Activated gamma-delta T cell treated with anti-CD3 and anti-CD28 coated beads, Interleukin-2, amount 50 U/mL, for 16 hours (primary cell): ENCODE measurements around the gene TMBIM1.

Experiments used
- DNase-seq: peaks from one replicate; pipeline ENCODE4 v3.0.0-alpha.2; 2020; ENCODE audit warnings: low read depth

The TMBIM1 gene

DNA sequence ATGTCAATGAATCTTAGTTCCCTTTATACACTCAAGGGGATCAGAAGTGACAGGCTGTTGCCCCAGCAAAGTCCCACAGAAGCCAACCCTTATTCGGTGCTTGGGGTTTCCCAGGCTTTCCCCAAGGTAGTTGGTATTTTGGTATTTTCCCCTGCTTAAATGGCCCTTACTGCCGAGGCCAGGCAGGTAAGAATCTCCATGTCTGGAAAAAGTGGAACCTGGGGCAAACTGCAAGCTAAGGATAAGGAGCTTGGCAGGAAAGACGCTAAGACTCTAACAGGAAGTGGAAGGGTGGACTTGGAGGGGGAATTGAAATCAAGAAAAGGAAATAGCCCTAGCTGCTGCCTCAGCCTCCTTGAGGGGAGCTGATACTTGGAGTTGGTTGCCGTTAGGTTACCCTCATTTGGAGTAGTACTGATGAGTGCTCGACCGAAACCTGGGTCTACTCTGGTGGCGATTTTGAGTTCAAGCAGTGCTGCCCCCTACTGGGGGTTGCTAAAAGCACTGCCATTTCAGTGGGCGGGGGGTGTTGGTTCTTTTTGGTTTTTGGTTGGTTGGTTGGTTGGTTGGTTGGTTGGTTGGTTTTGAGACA, 34.8 kb downstream of the TMBIM1 start:
- peak; percentile 55 for DNase-seq

- DNase-seq: no peak
Observed at GRCh38 chr2:218256612-218257350, 35.5 kb downstream of the TMBIM1 start.

GRCh38 chr2:218255446-218255845, 36.9 kb downstream of the TMBIM1 start:
- DNase-seq: no peak

DNA sequence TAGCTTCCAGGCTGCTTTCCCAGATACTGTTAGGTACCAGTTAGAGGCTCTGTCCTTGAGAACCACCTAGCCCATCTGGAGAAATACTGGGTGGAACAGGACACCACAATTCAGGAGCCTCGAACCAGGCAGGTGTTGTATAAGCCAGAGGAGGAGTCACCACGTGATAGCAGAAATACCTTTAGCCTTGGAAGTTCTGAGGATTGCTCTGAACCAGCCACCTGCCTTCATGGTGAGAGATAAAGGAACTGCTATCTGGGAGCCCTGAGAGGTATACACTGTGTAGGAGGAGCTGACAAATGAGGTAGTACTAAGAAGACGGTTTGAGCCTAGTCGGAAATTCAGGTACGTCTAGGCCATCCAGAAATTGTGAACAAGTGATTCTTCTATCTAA, 39.1 kb downstream of the TMBIM1 start:
- no peak for DNase-seq

- no peak for DNase-seq
Observed at GRCh38 chr2:218252509-218253231, 39.6 kb downstream of the TMBIM1 start.

DNA sequence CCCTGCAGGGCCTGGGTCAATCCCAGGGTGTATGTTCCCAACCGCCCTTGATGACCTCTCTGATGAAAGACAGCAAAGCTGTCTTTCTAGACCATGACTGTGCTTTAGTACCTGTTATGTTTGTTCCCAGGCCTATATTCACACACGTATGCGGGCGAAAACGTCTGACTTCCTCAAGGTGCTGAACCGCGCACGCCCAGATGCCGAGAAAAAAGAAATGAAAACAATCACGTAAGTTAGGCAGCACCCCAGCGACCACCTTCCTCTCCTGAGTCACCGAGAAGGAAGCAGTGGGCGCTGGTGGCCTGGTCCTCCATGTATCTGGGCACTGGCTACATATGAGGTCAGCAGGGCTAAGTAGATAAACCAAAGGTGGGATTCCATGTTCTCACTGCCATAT, 42.6 kb downstream of the TMBIM1 start:
- DNase-seq: no peak

GRCh38 chr2:218245214-218245613, 47.1 kb downstream of the TMBIM1 start:
- no peak for DNase-seq

- no peak for DNase-seq
Observed at GRCh38 chr2:218244665-218245064, 47.6 kb downstream of the TMBIM1 start.

DNA sequence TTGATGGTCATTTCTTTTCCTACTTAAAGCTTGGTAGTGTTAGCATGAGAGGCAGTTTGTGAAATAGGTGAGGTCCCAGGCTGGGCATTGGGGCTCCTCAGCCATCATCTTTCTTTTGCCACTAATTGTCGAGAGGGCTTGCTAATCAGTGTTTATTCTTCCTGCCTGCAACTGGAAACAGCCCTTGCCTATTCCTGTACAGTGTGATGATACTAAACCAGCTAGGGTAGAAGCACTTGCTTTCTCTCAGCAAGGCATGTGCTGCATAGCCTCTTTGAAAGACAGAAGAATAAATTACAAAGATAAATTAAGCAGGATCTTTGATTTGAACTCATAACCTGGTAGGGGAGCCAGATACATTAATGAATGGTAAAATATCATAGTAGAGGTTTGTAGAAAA, 48.1 kb downstream of the TMBIM1 start:
- DNase-seq: no peak

GRCh38 chr2:218238887-218239286, 53.4 kb downstream of the TMBIM1 start:
- DNase-seq: no peak

- no peak for DNase-seq
Observed at GRCh38 chr2:218236829-218237228, 55.5 kb downstream of the TMBIM1 start.

DNA sequence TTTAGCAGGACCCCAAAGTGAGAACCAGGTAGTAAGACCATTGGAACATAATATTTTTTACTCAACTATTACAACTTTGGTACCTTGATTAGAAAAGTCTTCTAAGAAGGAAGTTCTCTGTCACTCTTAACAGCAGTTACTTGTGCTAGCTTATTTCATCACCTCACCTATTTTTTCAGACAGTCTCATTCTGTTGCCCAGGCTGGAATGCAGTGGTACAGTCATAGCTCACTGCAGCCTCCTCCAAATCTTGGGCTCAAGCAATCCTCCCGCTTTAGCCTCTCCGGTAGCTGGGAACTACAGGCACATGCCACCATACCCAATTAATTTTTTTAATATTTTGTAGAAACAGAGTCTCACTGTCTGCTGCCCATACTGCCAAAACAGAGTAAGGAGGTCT, 57.3 kb downstream of the TMBIM1 start:
- DNase-seq: no peak

DNA sequence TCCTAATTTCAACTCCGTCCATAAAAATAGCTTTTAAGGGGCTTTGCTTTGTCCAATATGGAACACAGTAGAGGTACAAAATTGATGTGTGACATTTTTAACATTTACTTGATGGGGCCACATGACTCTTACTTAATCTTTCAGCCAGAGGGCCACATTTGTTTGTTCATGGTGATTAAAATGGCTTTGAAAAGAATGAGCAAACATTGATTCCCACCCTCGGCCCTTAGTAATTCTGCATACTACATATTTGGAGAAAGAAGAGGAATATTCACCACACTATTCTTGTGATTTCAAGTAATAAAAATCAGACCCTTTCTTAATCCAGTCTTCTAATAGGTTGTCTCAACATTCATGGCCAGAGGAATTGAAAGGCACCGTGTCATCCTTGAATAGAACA, 57.8 kb downstream of the TMBIM1 start:
- DNase-seq: no peak

DNA sequence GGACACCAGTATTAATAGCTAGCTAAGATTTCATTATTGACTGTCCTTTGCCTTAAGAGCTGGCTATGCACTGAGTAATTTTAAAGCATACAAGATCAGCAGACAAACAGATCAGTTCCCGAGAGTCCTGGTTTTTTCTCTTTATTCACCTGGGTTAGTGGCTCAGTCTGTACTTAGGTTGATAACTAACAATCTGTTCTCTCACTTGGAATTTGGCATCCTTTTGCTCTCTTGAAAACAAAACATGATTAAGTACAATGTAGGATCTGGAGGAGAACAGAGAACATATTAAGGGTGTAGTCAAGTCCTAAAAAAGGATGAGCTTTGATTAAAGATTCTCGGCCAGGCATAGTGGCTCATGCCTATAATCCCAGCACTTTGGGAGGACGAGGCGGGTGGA, 58.8 kb downstream of the TMBIM1 start:
- no peak for DNase-seq

- DNase-seq: no peak
Observed at GRCh38 chr2:218230882-218231281, 61.4 kb downstream of the TMBIM1 start.

- DNase-seq: no peak
Observed at GRCh38 chr2:218229851-218230250, 62.5 kb downstream of the TMBIM1 start.

DNA sequence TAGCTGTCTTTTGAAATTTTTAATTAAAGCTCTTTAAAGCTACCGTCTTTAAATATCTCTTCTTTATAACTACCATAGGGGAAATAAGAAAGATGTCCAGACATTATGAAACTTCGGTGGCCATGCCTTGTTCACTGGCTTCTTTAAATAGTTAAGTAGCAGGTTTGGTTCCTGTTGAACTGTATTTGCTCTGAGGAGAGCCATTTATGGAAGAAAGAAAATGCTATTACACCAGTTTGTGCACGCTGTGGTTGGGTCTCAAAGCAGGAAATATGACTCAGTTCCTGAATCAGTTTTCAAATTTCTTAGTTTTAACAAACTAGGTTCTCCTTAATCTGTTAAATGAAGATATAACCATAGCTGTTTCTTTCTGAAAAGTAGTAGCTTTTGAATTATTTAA, 63.1 kb downstream of the TMBIM1 start:
- peak; percentile 29 for DNase-seq

DNA sequence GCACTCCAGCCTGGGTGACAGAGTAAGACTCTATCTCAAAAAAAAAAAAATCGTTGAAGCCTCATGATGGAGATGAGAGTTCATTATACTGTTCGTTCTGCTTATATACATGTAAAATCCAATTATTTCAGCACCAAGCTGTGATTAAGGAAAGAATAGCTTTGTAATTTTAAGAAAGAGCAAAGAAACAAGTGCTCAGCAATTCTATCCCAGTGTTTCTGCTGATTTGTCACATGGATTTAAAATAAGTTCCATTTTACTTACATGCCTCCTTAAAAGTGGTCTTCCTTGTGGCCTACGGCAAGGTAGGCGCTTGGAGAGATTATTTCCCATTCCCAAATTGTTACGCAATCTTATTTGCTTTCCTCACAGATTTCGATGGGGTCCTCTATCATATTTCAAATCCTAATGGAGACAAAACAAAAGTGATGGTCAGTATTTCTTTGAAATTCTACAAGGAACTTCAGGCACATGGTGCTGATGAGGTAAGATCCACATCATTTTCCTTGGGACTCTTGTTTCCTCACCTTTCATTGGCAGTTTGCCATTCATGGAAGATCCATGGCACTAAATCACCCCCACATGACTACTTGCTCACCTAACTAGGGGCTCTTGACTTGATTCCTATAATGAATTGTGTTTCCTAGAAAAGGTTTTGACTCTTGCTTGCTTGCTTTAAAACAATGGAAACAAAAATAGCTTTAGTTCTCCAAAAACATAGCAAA, 63.8 kb downstream of the TMBIM1 start:
- no peak for DNase-seq

DNA sequence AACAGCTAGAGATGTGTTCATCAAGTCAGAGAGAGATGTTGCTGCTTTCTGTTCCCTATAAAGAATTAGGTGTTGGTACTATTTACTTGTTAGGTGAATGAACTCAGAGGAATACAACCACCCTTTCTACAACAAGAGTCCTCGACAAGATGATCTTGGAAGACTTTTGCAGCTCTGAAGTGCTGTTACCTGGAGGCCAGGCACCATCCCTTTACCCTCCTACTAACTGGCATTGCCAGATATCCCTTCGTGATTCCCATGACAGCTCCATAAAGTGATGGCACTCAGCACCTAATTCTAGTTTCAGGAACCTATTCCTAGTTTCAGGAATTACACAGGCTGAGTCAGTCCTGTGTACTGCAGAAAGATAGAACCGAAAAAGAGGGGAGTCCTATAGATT, 65.4 kb downstream of the TMBIM1 start:
- no peak for DNase-seq
